Measurements from ENCODE around the gene OPN4.

Gene OPN4

DNA sequence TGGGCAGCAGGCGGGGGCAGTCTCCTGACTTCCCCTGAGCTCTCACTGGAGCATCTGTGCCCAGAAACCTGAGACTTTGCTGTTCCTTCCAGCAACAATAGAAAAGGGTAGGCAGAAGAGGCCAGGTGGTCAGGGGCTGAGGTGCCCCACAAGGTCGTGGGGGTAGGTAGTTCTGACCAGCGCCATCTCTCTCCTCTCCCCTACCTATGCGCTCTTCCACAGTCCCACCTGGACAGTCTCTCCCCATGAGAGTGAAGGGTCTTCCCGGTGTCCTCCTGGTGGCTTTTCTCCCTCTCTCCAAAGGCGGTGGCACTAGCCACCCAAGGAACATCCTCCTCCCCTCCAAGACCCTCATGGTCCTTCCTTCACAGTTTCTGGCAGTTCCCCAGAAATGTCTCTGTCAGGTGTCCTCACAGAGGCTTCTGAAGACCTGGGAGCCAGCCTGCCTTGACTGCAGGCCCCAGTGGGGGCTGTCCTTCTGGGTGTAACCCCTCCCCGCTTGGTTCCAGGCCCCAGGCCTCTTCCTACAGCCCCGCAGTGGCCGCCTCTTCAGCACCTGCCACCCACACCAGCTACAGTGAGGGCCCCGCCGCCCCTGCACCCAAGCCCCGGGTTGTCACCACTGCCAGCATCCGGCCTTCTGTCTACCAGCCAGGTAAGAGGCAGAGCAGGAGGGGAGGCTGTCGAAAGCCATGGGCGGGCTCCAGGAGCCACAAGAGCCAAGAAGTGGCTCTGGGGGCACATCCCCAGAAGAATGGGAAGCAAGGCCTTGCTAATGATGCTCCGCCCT lies 55.2 kb downstream of the OPN4 start:
- in situ Hi-C loops (cut with MboI; ENCODE audit: low pct_unique_long_range_greater_than_20kb, low sequenced_read_pairs): loop anchor here (25.0 kb wide), 1 partner anchor 178 kb away; no protein-coding TSS in a partner anchor
- DNase-seq: no peak

DNA sequence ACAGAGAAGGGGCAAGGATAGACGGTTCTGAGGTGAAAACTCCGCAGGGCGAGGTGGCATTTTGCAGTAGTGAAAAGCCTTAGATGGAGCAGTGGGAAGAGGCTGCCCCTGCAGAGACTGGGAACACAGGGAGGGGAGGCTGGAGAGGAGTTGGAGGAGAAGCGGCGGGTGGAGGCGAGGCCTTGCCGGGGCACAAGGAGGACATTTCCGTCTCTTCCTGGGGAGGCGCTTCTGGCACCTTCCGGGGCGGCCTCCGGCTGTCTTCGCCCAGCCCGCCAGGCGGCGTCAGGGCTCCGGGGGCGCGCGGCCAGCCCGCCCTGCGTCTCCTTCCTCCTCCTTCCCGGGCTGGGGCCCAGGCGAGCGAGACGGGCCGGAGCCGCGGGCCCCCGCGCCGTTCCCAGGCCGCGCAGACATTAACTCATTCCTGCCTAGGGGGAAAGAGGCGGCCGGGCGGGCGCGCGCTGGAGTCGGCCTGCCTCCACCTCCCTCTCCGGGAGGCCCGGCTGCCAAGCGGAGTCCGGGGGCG lies 56.7 kb downstream of the OPN4 start:
- peak; percentile 94 for DNase-seq
- in situ Hi-C loops (cut with MboI; ENCODE audit: low pct_unique_long_range_greater_than_20kb, low sequenced_read_pairs): loop anchor here (25.0 kb wide), 1 partner anchor 176 kb away; no protein-coding TSS in a partner anchor

DNA sequence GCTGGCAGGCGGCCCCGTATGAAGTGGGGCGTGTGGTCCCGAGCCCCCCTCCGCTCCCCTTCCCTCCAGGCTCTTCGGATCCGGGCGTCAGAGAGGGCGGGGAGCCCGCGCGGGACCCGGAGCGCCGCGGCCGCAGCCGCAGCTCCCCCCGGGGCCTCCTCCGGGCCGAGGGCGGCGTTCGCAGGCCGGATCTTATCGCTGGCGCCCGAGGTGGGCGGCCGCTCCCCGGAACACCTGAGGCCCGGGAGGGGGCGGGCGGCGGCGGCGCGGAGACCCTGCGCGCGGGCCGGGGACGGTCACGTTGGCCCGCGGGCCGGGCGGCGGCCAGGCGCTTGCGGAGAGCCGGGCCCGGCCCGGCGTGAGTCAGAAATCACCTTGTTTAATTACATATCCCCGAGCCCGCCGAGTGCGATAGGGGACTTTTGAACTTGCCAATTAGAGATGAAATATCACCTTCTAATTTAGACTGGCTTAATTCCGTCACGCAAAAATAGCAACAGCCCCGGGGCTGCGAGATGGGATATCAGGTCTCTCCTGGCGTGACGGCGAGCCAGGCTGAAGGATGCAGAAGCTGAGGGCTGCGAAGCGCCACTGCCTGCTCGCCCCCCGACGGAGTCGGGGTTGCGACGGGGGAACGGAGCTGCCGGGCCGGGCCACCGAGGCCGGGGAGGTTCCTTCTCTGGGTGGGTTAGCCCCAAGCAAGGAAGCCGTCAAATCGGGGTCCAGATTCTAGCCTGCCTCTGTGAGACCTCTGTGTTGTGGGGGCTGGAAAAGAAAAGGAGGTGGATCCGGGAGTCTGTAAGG lies 57.4 kb downstream of the OPN4 start:
- in situ Hi-C loops (cut with MboI; ENCODE audit: low pct_unique_long_range_greater_than_20kb, low sequenced_read_pairs): loop anchor here (25.0 kb wide), 1 partner anchor 176 kb away; no protein-coding TSS in a partner anchor
- peak; percentile 62 for DNase-seq

DNA sequence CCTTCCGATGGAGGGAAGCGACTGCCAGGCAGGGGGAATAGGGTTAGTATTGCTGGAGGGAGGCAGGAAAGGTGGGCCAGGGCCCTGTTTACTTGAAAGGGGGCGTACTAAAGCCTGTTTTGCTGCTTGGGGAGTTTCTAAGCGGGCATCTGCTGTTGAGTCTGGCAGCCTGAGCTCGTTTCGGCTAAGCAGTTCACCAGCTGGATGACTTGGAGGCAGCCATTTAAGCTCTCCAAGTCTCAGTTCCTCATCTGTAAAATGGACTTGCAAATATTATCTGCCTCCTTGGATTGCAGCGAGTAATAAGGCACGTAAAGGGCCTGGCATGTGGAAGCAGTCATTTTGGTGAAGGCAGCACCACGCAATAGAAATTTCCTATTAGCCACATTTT lies 58.0 kb downstream of the OPN4 start:
- in situ Hi-C loops (cut with MboI; ENCODE audit: low pct_unique_long_range_greater_than_20kb, low sequenced_read_pairs): loop anchor here (25.0 kb wide), 1 partner anchor 175 kb away; no protein-coding TSS in a partner anchor
- no peak for DNase-seq

DNA sequence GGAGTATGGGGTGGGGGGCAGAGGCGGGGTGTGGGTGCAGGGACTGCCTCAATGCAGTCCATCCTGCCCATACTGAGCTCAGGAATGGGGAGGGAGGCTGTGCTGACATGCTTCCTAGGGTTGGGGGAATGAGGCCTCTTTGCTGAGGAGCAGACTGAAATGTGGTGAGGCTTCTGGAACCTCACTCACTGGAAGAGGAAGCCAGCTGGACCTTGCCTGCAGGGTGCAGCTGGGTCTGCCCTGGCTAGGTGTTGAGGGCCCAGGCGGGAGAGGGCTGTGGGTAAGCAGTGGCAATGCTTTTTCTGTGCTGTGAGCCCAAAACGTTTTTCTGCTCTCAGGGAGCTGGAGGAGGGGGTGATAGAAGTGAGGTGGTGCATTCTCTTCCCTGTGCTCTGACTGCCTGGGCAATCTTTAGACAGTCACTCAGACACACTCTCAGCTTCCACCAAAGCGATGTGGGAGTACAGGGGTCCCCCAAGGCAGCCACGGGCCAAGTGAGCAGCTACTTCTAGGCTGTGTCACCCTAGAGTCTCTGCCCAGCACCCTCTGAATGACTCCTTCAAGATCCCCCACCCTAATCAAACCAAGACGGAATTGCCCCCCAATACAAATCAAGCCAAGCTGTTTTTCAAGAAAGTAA lies 60.9 kb downstream of the OPN4 start:
- in situ Hi-C loops (cut with MboI; ENCODE audit: low pct_unique_long_range_greater_than_20kb, low sequenced_read_pairs): loop anchor here (25.0 kb wide), 1 partner anchor 172 kb away; no protein-coding TSS in a partner anchor
- peak; percentile 30 for DNase-seq

DNA sequence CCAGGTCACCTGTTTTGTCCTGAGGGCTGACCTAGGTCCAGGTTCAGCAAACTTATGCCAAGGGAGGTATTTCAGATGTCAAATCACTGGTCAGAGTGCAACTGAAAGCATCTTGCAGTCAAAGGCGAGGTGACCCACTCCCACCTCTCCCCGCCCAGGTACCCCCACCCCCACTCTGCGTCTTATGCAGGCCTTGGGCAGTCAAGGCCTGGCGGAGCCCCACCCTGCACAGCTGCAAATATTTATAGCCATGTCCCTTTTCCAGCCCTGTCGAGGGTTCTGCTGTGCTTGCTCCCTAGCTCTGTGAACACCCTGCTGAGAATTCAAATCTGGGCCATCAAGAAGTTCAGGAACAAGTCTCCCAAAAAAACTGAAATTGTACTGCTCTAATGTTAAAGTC lies 61.5 kb downstream of the OPN4 start:
- DNase-seq: no peak
- in situ Hi-C loops (cut with MboI; ENCODE audit: low pct_unique_long_range_greater_than_20kb, low sequenced_read_pairs): loop anchor here (25.0 kb wide), 1 partner anchor 171 kb away; no protein-coding TSS in a partner anchor

All from KBM-7 (cell line).